Subcutaneous abdominal adipose tissue (tissue), 5 donors: Measurements from ENCODE around the gene VTCN1.

ENCODE experiments used
- H3K27ac ChIP-seq: one replicate; pipeline ENCODE4 v1.7.0; 2013; ENCODE audit warnings: low read depth, mild to moderate bottlenecking, inconsistent platforms, low read length, moderate library complexity
- H3K27me3 ChIP-seq, 5 donors: one replicate each; pipeline ENCODE4 v1.7.0; 2013; ENCODE audit warnings: low read length in 5 of 5, inconsistent platforms in 1 of 5; ENCODE audit not compliant: control insufficient read depth in 5 of 5, insufficient read depth in 4 of 5
- H3K36me3 ChIP-seq, 5 donors: one replicate each; pipeline ENCODE4 v1.7.0; 2013; ENCODE audit warnings: low read length in 5 of 5; ENCODE audit not compliant: control insufficient read depth in 5 of 5, insufficient read depth in 5 of 5
- H3K4me1 ChIP-seq, 5 donors: one replicate each; pipeline ENCODE4 v1.7.0; 2013; ENCODE audit warnings: low read length in 5 of 5, mild to moderate bottlenecking in 3 of 5, moderate library complexity in 1 of 5; ENCODE audit not compliant: control insufficient read depth in 5 of 5, insufficient read depth in 5 of 5
- H3K4me3 ChIP-seq, 5 donors: one replicate each; pipeline ENCODE4 v1.7.0; 2013; ENCODE audit warnings: low read length in 5 of 5, low read depth in 1 of 5
- H3K9ac ChIP-seq, 5 donors: one replicate each; pipeline ENCODE4 v1.7.0; 2013; ENCODE audit warnings: low read length in 5 of 5, mild to moderate bottlenecking in 4 of 5, moderate library complexity in 3 of 5
- H3K9me3 ChIP-seq, 5 donors: one replicate each; pipeline ENCODE4 v1.7.0; 2013; ENCODE audit warnings: low read length in 5 of 5; ENCODE audit not compliant: control insufficient read depth in 5 of 5
- donor health status: healthy.
- donor health status: healthy.
- donor health status: healthy.
- donor health status: healthy.
- donor health status: healthy.

The VTCN1 gene

DNA sequence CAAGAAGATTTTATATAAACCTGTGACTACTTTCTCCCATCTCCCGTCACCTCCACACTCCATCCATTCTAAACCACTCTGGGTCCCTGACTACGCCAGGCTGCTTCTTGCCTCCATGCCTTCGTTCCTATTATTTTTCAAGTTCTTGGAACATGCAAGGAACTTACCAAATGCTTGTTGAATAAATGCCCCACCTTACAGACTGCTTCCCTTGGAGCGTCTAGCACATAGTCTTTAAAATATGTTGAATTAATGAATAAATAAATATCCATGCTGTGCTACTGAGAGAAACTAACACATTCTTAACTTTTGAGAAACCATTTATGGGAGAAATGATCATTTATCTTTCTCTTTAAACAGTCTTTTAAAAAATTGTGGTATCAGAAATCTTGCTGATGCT is 27.6 kb downstream of the VTCN1 start:
- H3K9me3 ChIP-seq: no peaks in the 10 kb centered on the region
- no peaks in the 10 kb centered on the region for H3K36me3 ChIP-seq
- H3K4me1 ChIP-seq: no peaks in the 10 kb centered on the region
- no peak overlapping the region for H3K9ac ChIP-seq
- no peak overlapping the region for H3K27ac ChIP-seq
- no peaks in the 10 kb centered on the region for H3K27me3 ChIP-seq
- no peak overlapping the region for H3K4me3 ChIP-seq

GRCh38 chr1:117182319-117182718 is 28.4 kb downstream of the VTCN1 start:
- no peaks in the 10 kb centered on the region for H3K9me3 ChIP-seq
- H3K4me3 ChIP-seq: no peak overlapping the region
- no peak overlapping the region for H3K9ac ChIP-seq
- no peak overlapping the region for H3K27ac ChIP-seq
- no peaks in the 10 kb centered on the region for H3K4me1 ChIP-seq
- no peaks in the 10 kb centered on the region for H3K27me3 ChIP-seq
- no peaks in the 10 kb centered on the region for H3K36me3 ChIP-seq

DNA sequence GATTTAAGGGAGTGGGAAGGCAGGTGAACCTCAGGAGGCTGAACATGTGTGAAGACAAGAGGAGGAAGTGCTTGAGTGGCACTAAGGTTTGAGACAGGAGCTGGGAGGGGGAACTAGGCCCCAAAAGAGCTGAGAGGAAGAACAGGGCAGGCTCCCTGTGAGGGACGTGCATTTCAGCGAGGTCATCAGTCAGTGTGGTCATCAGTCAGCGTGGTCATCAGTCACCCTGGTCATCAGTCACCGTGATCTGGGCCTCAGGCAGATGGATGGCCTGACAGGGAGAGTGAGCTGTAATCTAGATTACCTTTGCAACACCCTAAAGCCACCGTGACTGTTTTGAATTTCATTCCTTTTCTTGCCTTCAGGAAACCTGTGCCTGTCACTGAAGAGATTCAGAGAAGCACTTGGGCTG is 29.1 kb downstream of the VTCN1 start:
- no peaks in the 10 kb centered on the region for H3K27me3 ChIP-seq
- H3K4me3 ChIP-seq: no peak overlapping the region

DNA sequence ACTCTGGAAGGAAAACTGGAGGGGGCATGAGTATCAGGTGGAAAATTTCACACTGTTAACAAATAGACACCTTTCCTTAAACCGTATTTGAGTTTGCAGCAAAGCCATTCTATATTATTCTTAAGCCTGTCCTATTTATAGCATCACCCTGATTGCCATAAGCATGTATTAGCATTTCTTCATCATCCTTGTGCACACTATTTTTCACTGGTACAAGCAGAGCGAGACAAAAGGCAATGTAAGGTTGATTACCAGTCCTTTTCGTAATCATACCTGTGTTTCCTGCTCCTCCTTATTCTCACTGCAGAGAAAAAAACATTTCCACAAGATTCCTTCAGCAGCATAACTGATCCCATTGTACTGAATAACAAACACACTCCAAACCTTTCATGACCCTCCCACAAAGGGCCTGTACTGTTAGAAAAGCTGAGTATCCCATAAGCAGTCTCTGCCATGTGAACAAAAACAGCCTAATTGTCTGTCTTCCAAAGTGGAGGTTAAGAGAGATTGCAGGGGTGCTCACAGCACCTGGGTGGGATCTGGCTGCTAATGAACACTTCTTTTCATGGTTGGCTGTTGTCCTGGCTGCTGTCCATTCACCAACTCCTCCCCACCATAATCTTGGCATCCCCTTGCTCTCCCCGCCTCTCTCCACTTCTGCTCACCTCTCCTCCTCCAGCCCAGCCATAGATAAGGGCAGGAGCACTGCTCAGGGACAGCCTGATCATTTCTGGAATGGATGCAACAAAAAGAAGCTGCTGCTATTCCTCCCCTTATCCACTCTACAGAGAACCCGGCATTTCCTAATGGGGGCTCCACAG is 30.4 kb downstream of the VTCN1 start:
- H3K36me3 ChIP-seq: no peaks in the 10 kb centered on the region
- no peaks in the 10 kb centered on the region for H3K9me3 ChIP-seq
- no peaks in the 10 kb centered on the region for H3K27me3 ChIP-seq
- no peak overlapping the region for H3K27ac ChIP-seq
- no peak overlapping the region for H3K9ac ChIP-seq
- H3K4me3 ChIP-seq: no peak overlapping the region
- H3K4me1 ChIP-seq: no peaks in the 10 kb centered on the region

More for the DNA sequence above, 29.1 kb downstream of the VTCN1 start:
- no peaks in the 10 kb centered on the region for H3K36me3 ChIP-seq
- no peak overlapping the region for H3K27ac ChIP-seq
- no peak overlapping the region for H3K9ac ChIP-seq
- no peaks in the 10 kb centered on the region for H3K4me1 ChIP-seq
- no peaks in the 10 kb centered on the region for H3K9me3 ChIP-seq

GRCh38 chr1:117179471-117179870 is 31.3 kb downstream of the VTCN1 start:
- Histone ChIP-seq H3K9ac (no peak overlapping the region), H3K27ac (no peak overlapping the region)

GRCh38 chr1:117178756-117179155 is 32.0 kb downstream of the VTCN1 start:
- no peaks in the 10 kb centered on the region for H3K36me3 ChIP-seq
- peaks cover 0 to under 1% (median 0%) of the 10 kb centered on the region in 5 donors for H3K4me1 ChIP-seq
- H3K27me3 ChIP-seq: no peaks in the 10 kb centered on the region

More at GRCh38 chr1:117179471-117179870, 31.3 kb downstream of the VTCN1 start:
- Histone ChIP-seq H3K27me3 (no peaks in the 10 kb centered on the region), H3K9me3 (no peaks in the 10 kb centered on the region), H3K36me3 (no peaks in the 10 kb centered on the region), H3K4me1 (no peaks in the 10 kb centered on the region), H3K4me3 (no peak overlapping the region)

GRCh38 chr1:117177376-117177775 is 33.4 kb downstream of the VTCN1 start:
- Histone ChIP-seq H3K4me1 (peaks cover 0 to 2% (median 0%) of the 10 kb centered on the region in 5 donors), H3K36me3 (no peaks in the 10 kb centered on the region), H3K27me3 (no peaks in the 10 kb centered on the region), H3K9ac (no peak overlapping the region), H3K27ac (no peak overlapping the region), H3K9me3 (no peaks in the 10 kb centered on the region), H3K4me3 (no peak overlapping the region)

More at GRCh38 chr1:117178756-117179155, 32.0 kb downstream of the VTCN1 start:
- no peak overlapping the region for H3K9ac ChIP-seq
- no peak overlapping the region for H3K4me3 ChIP-seq
- no peak overlapping the region for H3K27ac ChIP-seq
- H3K9me3 ChIP-seq: no peaks in the 10 kb centered on the region

DNA sequence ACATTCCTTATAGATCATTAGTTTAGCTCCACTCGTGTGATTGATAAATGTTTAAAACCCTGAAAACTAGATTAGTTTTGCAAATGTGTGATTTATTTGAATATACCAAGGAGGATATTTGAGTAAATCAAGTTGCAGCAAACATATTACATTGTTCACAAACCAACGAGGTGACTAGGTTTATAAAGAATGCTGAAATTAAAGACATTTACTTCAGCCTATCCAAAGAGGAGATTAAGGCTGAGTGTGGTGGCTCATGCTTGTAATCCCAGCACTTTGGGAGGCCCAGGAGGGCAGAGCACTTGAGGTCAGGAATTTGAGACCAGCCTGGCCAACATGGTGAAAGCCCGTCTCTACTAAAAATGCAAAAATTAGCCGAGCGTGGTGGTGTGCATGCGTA is 34.1 kb downstream of the VTCN1 start:
- Histone ChIP-seq H3K36me3 (no peaks in the 10 kb centered on the region), H3K4me3 (no peak overlapping the region), H3K9ac (no peak overlapping the region), H3K27me3 (no peaks in the 10 kb centered on the region), H3K27ac (no peak overlapping the region), H3K9me3 (no peaks in the 10 kb centered on the region), H3K4me1 (peaks cover 0 to 2% (median 0%) of the 10 kb centered on the region in 5 donors)

- Histone ChIP-seq H3K9me3 (no peaks in the 10 kb centered on the region), H3K4me1 (peaks cover 0 to 2% (median 0%) of the 10 kb centered on the region in 5 donors), H3K27me3 (no peaks in the 10 kb centered on the region), H3K36me3 (no peaks in the 10 kb centered on the region), H3K9ac (no peak overlapping the region), H3K4me3 (no peak overlapping the region), H3K27ac (no peak overlapping the region)
These were observed 35.9 kb downstream of the VTCN1 start for GRCh38 chr1:117174851-117175250.

- no peak overlapping the region for H3K4me3 ChIP-seq
- H3K27ac ChIP-seq: no peak overlapping the region
- no peaks in the 10 kb centered on the region for H3K36me3 ChIP-seq
- H3K4me1 ChIP-seq: peaks cover 0 to 2% (median 0%) of the 10 kb centered on the region in 5 donors
- no peaks in the 10 kb centered on the region for H3K27me3 ChIP-seq
- no peak overlapping the region for H3K9ac ChIP-seq
- H3K9me3 ChIP-seq: no peaks in the 10 kb centered on the region
These were observed 37.0 kb downstream of the VTCN1 start for GRCh38 chr1:117173691-117174090.
